ENCODE measurements around the gene SPRN. TPM values are rescaled to one million over a fixed set of nuclear protein-coding genes. Genes with fewer than 3 reads are reported as not detected.
"Not testable (repeated sequence)": the region's sequence is repeated elsewhere in the genome, so short reads cannot be mapped to it uniquely, and the experiment has no call there.

The SPRN gene
- total RNA-seq, 1 donor from 2014 or later, result 0.89 TPM

DNA sequence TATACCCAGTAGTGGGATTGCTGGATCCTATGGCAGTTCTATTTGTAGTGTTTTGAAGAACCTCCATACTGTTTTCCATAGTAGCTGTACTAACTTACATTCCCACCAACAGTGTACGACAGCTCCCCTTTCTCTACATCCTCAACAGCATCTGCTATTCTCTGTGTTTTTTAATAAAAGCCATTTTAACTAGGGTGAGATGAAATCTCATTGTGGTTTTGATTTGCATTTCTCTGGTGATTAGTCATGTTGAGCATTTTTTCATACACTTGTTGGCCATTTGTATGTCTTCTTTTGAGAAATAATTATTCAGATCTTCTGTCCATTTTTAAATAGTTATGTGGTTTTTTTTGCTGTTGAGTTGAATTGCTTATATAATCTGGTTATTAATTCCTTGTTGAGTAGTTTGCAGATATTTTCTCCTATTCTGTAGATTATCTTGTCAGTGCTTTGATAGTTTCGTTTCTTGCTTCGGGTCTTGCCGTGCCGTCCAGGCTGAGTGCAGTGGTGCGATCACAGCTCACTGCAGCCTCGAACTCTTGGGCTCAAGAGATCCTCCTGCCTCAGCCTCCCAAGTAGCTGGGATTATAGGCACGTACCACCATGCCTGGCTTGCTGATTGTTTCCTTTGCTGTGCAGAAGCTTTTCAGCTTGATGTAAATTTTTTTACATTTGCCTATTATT, 18.4 kb downstream of the SPRN start:
- no peak for DNase-seq

DNA sequence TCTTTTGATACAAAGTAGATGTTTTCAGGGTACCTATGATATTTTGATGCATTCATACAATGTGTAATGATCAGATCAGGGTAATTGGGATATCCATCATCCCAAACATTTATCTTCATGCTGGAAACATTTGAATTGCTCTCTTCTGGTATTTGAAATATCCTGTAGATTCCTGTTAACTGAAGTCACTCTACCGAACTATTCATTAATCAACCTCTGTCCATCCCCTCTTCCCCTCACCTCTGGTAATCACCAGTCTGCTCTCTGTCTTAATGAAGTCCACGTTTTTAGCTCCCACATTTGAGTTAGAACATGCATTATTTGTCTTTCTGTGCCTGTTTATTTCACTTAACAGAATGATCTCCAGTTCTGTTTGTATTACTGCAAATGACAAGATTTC, 19.2 kb downstream of the SPRN start:
- no peak for DNase-seq

DNA sequence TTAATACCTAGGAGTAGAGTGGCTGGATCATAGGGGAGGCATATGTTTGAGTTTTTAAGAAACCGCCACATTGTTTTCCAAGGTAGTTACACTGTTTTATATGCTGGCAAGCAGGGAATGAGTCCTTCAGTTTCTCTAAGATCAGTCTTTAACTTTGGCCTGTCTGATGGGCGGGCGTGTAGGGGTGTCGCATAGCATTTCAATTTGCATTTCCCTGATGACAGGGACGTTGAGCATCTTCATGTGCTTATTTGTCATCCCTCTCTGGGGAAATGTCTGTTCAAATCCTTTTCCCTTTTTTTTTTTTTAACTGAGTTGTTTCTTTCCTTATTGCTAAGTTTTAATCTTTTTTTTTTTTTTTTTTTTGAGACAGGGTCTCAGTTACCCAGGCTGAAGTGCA, 20.6 kb downstream of the SPRN start:
- no peak for DNase-seq

DNA sequence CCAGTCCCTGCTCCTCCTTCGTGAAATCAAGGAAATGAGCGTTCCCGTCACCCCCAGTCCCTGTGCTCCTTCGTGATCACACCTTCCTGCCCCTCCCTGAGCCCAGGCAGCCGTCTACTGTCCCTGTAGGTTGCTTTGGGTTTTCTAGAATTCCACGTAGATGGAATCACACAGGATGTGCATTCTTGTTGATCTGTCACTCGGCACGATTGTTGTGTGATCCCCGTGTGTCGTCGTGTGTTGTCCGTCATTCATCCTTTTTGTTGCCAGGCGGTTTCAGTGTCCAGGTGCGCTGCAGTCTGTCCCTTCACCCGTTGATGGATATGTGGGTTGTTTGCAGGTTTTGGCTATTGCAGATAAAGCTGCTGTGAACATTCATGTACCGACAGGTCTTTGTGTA, 21.1 kb downstream of the SPRN start:
- DNase-seq, result no peak

DNA sequence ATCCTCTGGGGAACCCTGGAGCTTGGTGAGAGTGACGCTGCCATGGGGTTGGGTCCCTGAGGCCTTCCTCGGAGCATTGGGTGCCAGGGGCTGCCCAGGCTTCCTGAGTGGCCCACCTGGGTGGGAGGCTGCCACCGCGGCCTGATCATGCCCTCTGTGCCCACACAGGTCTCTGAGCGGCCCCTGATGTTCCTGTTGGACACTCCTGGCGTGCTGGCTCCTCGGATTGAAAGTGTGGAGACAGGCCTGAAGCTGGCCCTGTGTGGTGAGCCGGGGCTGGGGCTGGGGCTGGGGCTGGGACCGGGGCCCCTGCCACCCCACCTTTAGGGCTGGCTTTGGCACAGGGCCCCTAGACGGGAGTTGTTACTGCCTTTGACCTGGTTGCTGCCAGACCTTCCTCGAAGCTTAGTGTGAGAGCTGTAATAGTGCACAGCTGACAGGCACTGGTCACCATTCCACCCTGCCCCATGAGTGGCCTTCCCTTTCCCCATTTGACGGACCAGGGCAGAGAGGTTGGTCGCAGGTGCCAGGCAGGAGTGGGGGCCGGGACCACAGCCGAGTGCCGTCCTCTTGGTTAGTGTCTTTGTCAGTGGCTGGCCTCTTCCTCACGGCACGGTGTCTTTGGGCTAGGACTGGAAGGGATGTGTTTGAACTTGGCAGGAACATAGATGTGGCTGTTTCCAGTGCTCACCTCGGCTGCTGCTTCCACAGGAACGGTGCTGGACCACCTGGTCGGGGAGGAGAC, 22.3 kb downstream of the SPRN start:
- no peak for DNase-seq

DNA sequence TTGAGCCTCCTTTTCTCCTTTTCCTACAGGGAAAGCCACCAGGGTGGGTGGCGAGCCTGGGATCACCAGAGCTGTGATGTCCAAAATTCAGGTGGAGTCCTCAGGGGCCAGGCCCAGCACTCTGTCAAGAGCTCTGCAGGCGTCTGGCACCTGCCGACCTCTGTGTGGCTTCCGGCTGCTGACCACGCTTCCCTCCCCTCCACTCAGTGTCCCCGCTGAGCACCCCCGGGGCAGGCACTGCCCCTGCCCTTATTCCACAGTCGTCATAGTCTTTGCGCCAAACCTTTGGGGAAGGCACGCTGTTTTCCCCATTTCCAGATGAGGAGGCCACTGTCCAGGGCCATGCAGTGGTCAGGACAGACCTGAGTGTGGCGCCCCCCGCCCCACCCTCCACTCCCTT, 22.9 kb downstream of the SPRN start:
- no peak for DNase-seq

DNA sequence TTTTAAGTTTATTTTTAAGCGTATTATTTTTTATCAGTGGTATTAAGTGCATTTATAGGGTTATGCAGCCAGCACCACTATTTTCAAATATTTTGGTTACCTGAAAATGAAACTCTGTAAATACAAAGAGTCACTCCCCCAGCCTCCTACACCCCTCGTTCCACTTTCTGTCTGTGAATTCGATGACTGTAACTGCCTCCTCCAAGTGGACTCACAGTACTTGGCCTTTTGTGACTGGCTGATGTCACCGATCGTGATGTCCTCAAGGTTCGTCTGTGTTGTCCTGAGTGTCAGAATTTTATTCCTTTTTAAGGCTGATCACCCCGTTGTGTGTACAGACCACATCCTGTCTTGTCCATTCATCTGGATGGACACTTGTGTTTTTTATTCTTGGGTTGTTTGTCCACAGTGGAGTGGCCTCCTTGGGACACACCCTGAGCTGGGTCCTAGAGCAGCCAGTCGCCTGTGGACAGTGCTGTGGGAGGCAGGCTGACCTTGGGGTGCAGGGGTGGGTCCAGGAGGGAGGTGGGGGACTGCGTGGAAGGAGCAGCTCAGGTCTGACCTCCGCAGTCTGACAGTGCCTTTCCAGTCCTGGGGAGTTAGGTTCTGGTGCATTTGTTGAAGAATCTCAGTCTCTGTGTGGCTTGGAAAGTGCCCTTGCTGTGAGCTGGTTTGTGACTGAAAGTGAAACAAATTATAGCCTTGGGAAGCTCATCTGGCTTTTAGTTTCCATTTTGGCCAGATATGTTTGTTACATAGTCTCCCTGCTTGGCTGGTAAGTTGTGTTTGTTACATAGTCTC, 23.6 kb downstream of the SPRN start:
- no peak for DNase-seq

DNA sequence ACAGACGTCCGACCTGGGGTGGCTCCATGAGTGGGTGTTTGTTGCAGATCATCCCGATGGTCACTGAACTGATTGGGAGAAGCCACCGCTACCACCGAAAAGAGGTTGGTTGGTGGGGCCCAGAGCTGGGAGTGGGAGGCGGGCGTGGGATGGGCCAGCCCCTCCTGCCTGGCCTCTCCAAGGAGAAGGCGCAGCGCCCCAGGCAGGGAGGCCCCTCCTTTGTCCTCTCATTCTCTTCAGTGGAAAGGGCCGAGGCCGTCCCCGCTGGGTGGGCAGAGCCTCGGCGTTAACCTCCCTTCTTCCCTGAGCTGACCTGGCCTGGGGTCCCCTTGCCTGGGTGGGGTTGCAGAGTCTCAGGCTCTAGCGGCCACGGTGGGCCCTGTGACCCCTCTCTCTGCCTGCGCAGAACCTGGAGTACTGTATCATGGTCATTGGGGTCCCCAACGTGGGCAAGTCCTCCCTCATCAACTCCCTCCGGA, 25.3 kb downstream of the SPRN start:
- no peak for DNase-seq

DNA sequence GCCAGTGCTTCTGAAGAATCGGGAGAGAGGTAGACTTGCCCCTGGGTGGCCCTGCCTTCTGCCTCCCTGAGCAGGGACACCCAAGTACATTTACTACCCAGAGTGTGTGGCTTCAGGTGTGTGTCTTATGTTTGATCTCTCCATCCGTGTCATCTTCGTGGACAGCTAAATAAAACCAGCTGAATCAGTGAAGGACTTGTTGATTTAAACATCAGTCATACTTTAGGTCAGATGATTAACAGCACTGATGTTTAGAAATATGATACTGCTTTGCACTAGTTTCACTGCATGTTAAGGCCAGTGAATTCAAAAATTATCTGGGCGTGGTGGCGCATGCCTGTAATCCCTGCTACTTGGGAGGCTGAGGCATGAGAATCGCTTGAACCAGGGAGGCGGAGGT, 26.5 kb downstream of the SPRN start:
- DNase-seq, result no peak

DNA sequence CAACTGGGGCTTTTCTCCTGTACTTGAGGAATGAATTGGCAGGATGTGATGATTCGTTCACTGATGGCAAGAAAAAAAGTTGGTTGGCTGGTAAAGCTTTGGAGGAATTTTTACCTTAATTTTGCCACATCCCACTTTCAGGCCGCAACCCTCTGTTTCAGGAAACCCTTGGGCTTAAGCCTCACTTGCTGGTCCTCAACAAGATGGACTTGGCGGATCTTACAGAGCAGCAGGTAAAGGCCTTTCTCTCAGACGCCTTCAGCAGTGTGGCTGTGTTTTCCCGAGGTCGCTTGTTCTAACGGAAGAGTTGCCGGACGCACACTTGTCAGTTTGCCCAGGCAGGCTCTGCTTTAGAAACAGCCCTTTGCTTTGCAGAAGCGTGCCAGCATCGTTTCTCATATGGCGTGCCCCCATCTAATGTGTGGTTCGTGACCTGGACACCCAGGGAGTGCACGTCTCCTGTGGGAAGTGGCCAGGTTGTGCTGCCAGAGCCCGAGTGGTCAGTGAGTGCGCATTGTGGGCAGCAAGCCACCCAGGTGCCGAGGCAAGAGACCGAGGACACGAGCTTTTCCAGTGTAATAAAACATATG, 28.3 kb downstream of the SPRN start:
- DNase-seq, result no peak

DNA sequence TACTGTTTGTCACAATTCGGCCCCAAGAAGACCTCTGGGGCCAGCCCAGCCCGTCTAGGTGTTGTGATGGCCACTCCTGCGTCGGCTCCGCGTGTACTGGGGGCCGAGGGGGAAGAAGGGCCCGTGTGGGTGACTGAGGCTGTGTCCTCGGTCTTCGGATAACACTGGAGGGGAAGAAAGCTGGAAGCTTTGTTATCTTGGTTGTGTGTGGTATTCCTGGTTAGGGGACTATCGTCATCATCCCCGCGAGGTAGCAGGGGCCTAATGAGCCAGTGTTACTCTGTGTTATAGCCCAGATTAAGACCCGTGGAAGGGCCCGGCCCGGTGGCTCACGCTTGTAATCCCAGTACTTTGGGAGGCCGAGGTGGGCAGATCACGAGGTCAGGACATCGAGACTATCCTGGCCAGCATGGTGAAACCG, 29.6 kb downstream of the SPRN start:
- no peak for DNase-seq

DNA sequence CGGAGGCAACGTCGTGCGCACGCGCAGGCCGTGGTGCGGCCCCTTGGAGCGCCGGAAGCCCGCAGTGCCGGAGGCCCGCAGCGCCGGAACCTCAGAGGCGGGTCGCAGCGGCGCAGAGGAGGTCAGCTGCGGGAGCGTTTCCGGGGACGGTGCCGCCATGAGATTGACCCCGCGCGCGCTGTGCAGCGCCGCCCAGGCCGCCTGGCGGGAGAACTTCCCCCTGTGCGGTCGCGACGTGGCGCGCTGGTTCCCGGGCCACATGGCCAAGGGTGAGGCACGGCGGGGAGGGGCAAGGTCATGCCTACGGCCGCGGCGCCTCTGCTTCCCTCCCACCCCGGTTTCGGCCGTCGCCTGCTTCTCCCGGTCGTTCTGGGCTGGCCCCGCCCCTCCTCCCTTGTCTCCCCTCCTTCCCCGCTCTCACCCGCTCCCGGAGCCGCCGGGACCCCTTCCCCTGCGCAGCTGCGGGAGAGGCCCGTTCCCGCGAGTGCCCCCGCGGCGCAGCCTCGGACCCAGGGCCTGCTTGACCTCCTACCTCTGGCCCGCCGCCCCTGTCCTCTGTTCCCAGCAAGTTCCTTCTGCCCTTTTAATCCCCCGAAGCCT, 30.3 kb downstream of the SPRN start, which contains the start of gene MTG1:
Gene MTG1, plus strand, starts transcription at position 94 of the 600 bp plus-strand sequence. Its CDS starts 64 bp downstream, at position 158.
- DNase-seq, result peak; percentile 86

DNA sequence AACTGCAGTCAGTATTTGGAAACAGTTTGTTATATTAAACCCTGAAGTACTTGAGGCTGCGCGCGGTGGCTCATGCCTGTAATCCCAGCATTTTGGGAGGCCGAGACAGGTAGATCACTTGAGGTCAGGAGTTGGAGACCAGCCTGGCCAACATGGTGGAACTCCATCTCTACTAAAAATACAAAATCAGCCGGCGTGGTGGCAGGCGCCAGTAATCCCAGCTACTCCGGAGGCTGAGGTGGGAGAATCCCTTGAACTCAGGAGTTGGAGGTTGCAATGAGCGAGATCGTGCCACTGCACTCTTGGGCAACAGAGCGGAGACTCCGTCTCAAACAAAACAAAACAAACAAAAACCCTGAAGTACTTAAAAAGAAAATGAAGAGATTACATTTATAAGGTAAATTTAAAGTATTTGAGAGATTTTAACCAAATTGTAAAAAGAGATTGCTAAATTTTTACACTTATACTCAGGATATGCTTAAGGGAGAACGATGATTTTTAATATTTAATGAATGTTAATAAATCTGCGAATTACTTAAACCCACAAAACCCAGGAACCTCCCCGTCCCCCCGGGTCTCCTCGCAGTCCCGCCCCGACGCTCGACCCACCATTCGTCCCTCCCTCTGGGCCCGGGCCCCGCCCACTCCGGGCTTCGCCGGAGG, 30.9 kb downstream of the SPRN start:
- DNase-seq, result no peak

DNA sequence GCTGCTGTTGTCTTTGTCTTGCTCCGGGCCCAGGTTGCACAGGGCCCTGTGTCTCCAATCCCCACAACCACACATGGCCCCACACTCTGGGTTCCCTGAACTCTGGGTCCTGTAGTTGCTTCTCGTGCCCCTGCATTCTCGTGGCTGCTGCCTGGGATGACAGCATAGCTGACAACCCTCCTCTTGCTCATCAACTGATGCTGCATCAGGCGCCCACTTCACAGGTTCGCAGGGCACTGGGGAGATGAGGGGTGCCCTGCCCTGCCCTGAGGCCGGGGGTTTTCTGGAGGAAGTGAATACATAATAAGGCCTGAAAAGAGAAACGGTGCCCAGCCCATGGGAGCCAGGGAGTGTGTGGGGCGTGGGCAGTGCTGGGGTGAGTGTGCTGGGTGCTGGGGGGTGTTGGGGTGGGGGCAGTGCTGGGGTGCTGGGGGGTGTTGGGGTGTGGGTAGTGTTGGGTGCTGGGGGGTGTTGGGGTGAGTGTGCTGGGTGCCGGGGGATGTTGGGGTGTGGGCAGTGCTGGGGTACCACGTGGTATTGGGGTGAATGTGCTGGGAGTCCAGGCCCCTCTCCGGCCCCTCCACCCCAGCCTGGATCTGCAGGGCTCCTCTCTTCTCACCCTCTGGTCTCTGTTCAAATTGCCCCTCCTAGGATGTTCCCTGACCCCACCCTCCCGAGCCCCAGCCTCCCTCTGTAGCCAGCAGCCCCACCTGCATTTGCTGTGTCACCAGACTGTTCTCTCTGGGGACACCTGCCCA, 32.5 kb downstream of the SPRN start:
- DNase-seq, result no peak

DNA sequence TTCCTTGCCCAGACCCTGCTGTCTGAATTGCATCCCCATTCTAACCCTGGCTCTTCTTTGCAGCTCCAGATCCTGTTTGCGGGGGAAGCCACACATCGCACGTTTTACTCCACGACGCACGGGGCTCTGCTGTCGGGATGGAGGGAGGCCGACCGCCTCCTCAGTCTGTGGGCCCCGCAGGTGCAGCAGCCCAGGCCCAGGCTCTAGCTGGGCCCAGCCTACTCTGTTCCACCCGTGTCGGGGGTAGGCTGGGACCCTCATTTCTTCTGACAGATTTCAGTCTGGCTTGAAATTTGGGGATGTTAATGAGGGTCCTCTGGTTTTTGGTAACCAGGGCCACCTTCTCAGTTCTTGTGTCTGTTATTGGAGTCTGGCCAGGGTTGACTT, 33.2 kb downstream of the SPRN start:
- no peak for DNase-seq

DNA sequence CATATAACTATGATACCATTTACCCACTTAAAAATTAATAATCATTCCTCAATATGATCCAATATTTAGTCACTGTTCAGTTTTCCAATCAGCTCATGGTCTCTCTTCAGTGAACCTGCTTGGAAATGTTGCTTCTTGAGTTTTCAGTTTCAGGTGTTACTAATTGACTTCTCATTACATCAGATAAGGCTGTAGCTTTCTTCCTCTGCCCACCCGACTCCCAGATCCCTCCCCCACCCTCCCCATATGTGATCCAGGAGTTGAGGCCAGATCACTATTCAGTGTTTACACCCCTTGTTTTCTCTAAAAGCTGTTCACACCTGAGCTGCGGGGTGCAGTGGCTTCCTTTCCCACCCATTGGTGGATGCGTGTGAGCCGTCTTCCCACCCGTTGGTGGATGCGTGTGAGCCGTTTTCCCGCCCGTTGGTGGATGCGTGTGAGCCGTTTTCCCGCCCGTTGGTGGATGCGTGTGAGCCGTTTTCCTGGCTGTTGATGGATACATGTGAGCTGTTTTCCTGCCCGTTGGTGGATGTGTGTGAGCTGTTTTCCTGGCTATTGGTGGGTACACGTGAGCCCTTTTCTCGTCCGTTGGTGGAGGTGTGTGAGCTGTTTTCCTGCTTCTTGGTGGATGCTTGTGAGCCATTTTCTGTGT, 33.7 kb downstream of the SPRN start:
- no peak for DNase-seq

DNA sequence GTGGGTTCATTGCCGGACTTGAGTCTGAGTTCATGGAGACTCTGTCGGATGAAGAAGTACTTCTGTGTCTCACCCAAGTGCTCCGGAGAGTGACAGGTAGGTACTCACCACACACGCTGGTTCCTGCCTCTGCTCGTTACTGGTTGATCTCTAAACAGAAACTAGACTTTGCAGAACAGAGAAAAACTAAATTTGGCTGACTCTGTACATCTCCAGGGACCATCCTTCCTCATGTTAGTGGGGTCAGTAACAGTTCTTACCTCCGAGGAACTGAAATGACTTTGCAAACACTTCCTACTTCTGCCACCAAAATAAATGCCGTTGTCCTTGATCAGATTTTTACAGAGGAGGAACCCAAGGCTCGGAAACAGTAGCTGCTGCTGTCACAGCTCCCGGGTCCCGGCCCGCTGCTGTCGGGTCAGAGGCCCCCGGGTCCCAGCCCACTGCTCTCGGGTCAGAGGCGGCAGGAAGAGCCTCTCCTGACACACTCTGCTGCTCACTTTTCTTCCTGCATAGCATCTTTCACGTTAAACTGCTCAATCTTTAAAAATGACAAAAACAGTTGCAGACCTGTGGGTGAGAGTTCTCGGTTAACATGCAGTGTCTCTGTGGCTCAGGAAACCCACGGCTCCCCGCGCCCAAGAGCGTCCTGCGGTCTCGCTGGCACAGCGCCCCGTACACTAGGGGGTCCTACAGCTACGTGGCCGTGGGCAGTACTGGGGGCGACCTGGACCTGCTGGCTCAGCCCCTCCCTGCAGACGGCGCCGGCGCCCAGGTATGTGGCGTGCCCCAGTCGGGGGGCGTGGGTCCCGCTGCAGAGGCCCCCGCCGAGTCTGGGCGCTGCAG, 35.2 kb downstream of the SPRN start:
- no peak for DNase-seq

DNA sequence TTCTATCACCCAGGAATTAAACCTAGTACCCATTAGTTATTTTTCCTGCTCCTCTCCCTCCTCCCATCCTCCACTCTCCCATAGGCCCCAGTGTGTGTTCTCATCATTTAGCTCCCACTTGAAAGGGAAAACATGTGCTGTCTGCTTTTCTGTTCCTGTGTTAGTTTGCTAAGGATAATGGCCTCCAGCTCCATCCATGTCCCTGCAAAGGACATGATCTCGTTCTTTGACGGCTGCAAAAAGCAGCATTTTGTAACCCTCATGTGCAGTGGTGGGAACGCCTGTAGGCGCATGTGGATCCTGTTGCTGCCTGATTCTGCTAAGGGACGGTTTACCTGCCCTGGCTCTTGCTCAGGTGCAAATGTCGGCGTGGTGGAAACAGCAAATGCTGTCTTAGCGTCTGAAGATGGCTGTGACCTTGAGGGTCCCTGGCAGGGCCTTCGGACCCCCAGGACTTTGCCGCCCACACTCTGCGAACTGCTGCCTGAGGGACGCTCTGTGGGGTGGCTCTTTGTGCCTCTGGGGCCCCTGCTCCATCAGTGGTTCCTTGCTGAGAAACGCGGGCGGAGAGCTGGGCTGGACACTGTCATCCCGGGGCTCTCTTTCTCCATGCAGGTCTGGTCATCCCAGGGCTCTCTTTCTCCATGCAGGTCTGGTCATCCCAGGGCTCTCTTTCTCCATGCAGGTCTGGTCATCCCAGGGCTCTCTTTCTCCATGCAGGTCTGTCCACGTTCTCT, 36.0 kb downstream of the SPRN start:
- DNase-seq, result no peak

DNA sequence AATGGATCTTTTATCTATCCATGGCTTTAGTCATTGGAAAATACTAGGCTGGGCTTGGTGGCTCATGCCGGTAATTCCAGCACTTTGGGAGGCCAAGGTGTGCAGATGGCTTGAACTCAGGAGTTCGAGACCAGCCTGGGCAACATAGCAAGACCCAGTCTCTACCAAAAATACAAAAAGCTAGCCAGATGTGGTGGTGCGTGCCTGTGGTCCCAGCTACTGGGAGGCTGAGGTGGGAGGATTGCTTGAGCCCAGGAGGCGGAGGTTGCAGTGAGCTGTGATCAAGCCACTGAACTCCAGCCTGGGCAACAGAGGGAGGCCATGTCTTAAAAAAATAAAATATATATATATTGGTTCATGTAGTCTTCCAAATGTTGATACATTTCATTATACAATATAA, 37.5 kb downstream of the SPRN start:
- DNase-seq, result not testable (repeated sequence)
